Natural killer cell (primary cell): ENCODE results near the gene CCDC174. TPM values are rescaled to one million over a fixed set of nuclear protein-coding genes. Genes with fewer than 3 reads are reported as not detected.

ENCODE experiments used
- ATAC-seq, 3 donors: fragments of 150-1000 bp in 2 of 3; fragments of 200-7000 bp in 1 of 3; cut with Tn5 transposase; 1 replicate in 1 of 3; 2 replicates in 2 of 3; pipeline ENCODE4 v1.10.0; 2021; ENCODE audit warnings: mild to moderate bottlenecking in 2 of 3, moderate library complexity in 2 of 3
- DNase-seq, 2 donors: peaks; one replicate each; pipeline versions ENCODE4 v3.0.0 to v3.0.0-alpha.2; 2013 to 2021; ENCODE audit warnings: mixed read lengths in 1 of 2
- H3K27ac ChIP-seq: one replicate; pipeline ENCODE4 v1.5.1; 2013; ENCODE audit warnings: mild to moderate bottlenecking, low read length
- H3K27me3 ChIP-seq: one replicate; pipeline ENCODE4 v1.6.1; 2013; ENCODE audit warnings: low read length; ENCODE audit not compliant: control insufficient read depth, insufficient read depth
- H3K36me3 ChIP-seq: one replicate; pipeline ENCODE4 v1.6.1; 2013; ENCODE audit warnings: low read length; ENCODE audit not compliant: control insufficient read depth, insufficient read depth
- H3K4me1 ChIP-seq: one replicate; pipeline ENCODE4 v1.6.1; 2013; ENCODE audit warnings: low read length; ENCODE audit not compliant: control insufficient read depth, insufficient read depth
- H3K4me3 ChIP-seq: one replicate; pipeline ENCODE4 v1.5.1; 2013; ENCODE audit warnings: low read length
- H3K9me3 ChIP-seq: one replicate; pipeline ENCODE4 v1.6.1; 2013; ENCODE audit warnings: low read length; ENCODE audit not compliant: control insufficient read depth, insufficient read depth
- H3K27ac Mint-ChIP-seq, 2 donors: one replicate each; pipeline ENCODE4 v1.8.0; 2022; ENCODE audit warnings: mild to moderate bottlenecking in 2 of 2, mixed read lengths in 2 of 2, moderate library complexity in 1 of 2
- H3K27me3 Mint-ChIP-seq, 2 donors: one replicate each; pipeline ENCODE4 v1.8.0; 2022; ENCODE audit warnings: low read depth in 2 of 2, mixed read lengths in 2 of 2
- H3K36me3 Mint-ChIP-seq: one replicate; pipeline ENCODE4 v1.8.0; 2022; ENCODE audit warnings: mixed read lengths
- H3K4me1 Mint-ChIP-seq, 2 donors: one replicate each; pipeline ENCODE4 v1.8.0; 2022; ENCODE audit warnings: mixed read lengths in 2 of 2
- H3K4me3 Mint-ChIP-seq: one replicate; pipeline ENCODE4 v1.8.0; 2022; ENCODE audit warnings: mild to moderate bottlenecking, moderate library complexity, mixed read lengths
- H3K9me3 Mint-ChIP-seq, 2 donors: one replicate each; pipeline ENCODE4 v1.8.0; 2022; ENCODE audit warnings: mixed read lengths in 2 of 2
- CTCF ChIP-seq: fragments of 200-600 bp; IDR thresholded peaks from one replicate; pipeline ENCODE4 v1.8.0; 2022; ENCODE audit warnings: antibody characterized with exemption
- WGBS: methylation state at CpG from one replicate; pipeline ENCODE4 v1.1.7; 2013; ENCODE audit warnings: missing lambda C conversion rate; ENCODE audit not compliant: insufficient coverage; 5-methylcytosine and 5-hydroxymethylcytosine counted together
- intact Hi-C: fragments of 100-400 bp; cut with micrococcal nuclease; formaldehyde crosslinking; loops from one replicate; pipeline ENCODE4 v1.14.2; 2022
- total RNA-seq, 4 donors: library from RNA; stranded (reverse); fragments of 120-200 nt in 1 of 4; gene quantifications; one replicate each; pipeline versions ENCODE4 v1.2.3 to v1.2.4, GENCODE V29; 2013 to 2022

Gene CCDC174
- total RNA-seq, 3 donors from 2014 or later (not counting 1 experiment from before 2014, with no cell fraction given): 29.7 to 41.2 (median 31.9) TPM

GRCh38 chr3:14660942-14661341, 9.4 kb downstream of the CCDC174 start:
- Histone ChIP-seq H3K36me3 (peaks cover 96% of the 10 kb centered on the region), H3K4me1 (no peaks in the 10 kb centered on the region), H3K27ac (no peak overlapping the region), H3K27me3 (no peaks in the 10 kb centered on the region), H3K9me3 (no peaks in the 10 kb centered on the region), H3K4me3 (no peak overlapping the region)
- intact Hi-C loops: no loop called here
- Mint-ChIP-seq H3K4me3 (no peak overlapping the region), H3K27ac (no peak overlapping the region), H3K4me1 (peaks cover 11 to 16% of the 10 kb centered on the region in 2 donors), H3K9me3 (no peaks in the 10 kb centered on the region), H3K27me3 (no peaks in the 10 kb centered on the region), H3K36me3 (peaks cover 47% of the 10 kb centered on the region)
- peak in 1 of 3 donors; percentile 7 for ATAC-seq
- no peak for TF ChIP-seq CTCF
- DNase-seq: no peak
- WGBS: 73% methylated on average over 4 of the region's 4 CpGs

- H3K4me3 ChIP-seq: no peak overlapping the region
- DNase-seq (no peak), ATAC-seq (no peak)
- intact Hi-C loops: no loop called here
- no peak overlapping the region for H3K27ac Mint-ChIP-seq
- H3K9me3 Mint-ChIP-seq: no peaks in the 10 kb centered on the region
- H3K4me1 Mint-ChIP-seq: peaks cover 0 to 6% of the 10 kb centered on the region in 2 donors
- H3K27ac ChIP-seq: no peak overlapping the region
- H3K4me1 ChIP-seq: no peaks in the 10 kb centered on the region
- no peaks in the 10 kb centered on the region for H3K27me3 Mint-ChIP-seq
- peaks cover 95% of the 10 kb centered on the region for H3K36me3 ChIP-seq
- TF ChIP-seq CTCF: no peak
- H3K36me3 Mint-ChIP-seq: peaks cover 51% of the 10 kb centered on the region
- WGBS: 97% methylated on average over 4 of the region's 5 CpGs
- no peaks in the 10 kb centered on the region for H3K27me3 ChIP-seq
- no peak overlapping the region for H3K4me3 Mint-ChIP-seq
- no peaks in the 10 kb centered on the region for H3K9me3 ChIP-seq
Observed at GRCh38 chr3:14663396-14664135, 12.0 kb downstream of the CCDC174 start.

GRCh38 chr3:14664170-14664569, 12.6 kb downstream of the CCDC174 start:
- Mint-ChIP-seq H3K9me3 (no peaks in the 10 kb centered on the region), H3K4me1 (peaks cover 0 to 6% of the 10 kb centered on the region in 2 donors), H3K27me3 (no peaks in the 10 kb centered on the region), H3K4me3 (no peak overlapping the region), H3K36me3 (peaks cover 50% of the 10 kb centered on the region), H3K27ac (no peak overlapping the region)
- no peak for ATAC-seq
- 100% methylated on average over 3 of the region's 3 CpGs for WGBS
- H3K27me3 ChIP-seq: no peaks in the 10 kb centered on the region
- peaks cover 95% of the 10 kb centered on the region for H3K36me3 ChIP-seq
- H3K9me3 ChIP-seq: no peaks in the 10 kb centered on the region
- TF ChIP-seq CTCF: no peak
- H3K27ac ChIP-seq: no peak overlapping the region
- intact Hi-C loops: no loop called here
- no peaks in the 10 kb centered on the region for H3K4me1 ChIP-seq
- no peak overlapping the region for H3K4me3 ChIP-seq
- no peak for DNase-seq

GRCh38 chr3:14672588-14672987, 21.0 kb downstream of the CCDC174 start:
- Histone ChIP-seq H3K4me3 (no peak overlapping the region), H3K4me1 (no peaks in the 10 kb centered on the region), H3K36me3 (peaks cover 52% of the 10 kb centered on the region), H3K27me3 (no peaks in the 10 kb centered on the region), H3K27ac (no peak overlapping the region), H3K9me3 (no peaks in the 10 kb centered on the region)
- no peak for TF ChIP-seq CTCF
- H3K4me1 Mint-ChIP-seq: no peaks in the 10 kb centered on the region
- ATAC-seq (no peak), DNase-seq (no peak)
- 81% methylated on average over 4 of the region's 4 CpGs for WGBS
- peak overlapping the region; percentile 19 to 32 for H3K27ac Mint-ChIP-seq
- no peak overlapping the region for H3K4me3 Mint-ChIP-seq
- intact Hi-C loops: no loop called here
- no peaks in the 10 kb centered on the region for H3K27me3 Mint-ChIP-seq
- H3K9me3 Mint-ChIP-seq: no peaks in the 10 kb centered on the region
- peaks cover 7% of the 10 kb centered on the region for H3K36me3 Mint-ChIP-seq
